Stimulated activated memory B cell treated with anti-CD40 and anti-IgM and Interleukin-4, amounts not matched to agents 10 μg/mL and 1 μg/mL and 100 μg/mL, for 72 hours (primary cell): ENCODE measurements around the gene TXNDC17.
"Not testable (repeated sequence)": the region's sequence is repeated elsewhere in the genome, so short reads cannot be mapped to it uniquely, and the experiment has no call there.

Experiments used
- ATAC-seq: fragments of 150-1000 bp; cut with Tn5 transposase; 2 replicates; pipeline ENCODE4 v1.10.0; 2021
- H3K27ac Mint-ChIP-seq: one replicate; pipeline ENCODE4 v1.8.0; 2022; ENCODE audit warnings: mild to moderate bottlenecking, mixed read lengths
- H3K27me3 Mint-ChIP-seq: one replicate; pipeline ENCODE4 v1.8.0; 2022; ENCODE audit warnings: mixed read lengths
- H3K36me3 Mint-ChIP-seq: one replicate; pipeline ENCODE4 v1.8.0; 2022; ENCODE audit warnings: mixed read lengths
- H3K4me1 Mint-ChIP-seq: one replicate; pipeline ENCODE4 v1.8.0; 2022; ENCODE audit warnings: mixed read lengths
- H3K4me3 Mint-ChIP-seq: one replicate; pipeline ENCODE4 v1.8.0; 2022; ENCODE audit warnings: mild to moderate bottlenecking, moderate library complexity, mixed read lengths
- H3K9me3 Mint-ChIP-seq: one replicate; pipeline ENCODE4 v1.8.0; 2022; ENCODE audit warnings: mixed read lengths

Gene TXNDC17

DNA sequence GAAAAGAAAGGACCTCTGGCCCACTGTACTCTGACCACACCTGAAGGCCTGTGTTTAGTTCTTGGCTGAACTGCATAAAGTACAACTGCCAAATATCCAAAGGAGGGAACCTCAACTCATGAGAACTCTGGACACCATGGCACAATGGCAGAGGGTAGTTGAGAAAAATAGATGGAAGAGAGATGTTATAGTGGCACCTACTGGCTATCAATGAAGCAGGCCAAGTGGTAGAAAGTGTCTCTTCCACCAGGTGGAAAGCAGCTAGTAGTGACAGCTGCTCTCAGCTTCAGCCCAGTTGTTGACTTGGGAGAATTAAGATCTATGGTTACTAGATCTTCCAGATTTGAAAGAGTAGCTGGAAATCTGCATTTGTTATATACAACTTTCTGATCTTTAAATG lies 7.3 kb downstream of the TXNDC17 start:
- Mint-ChIP-seq H3K27ac (no peak overlapping the region), H3K9me3 (no peaks in the 10 kb centered on the region), H3K4me1 (peaks cover 61% of the 10 kb centered on the region), H3K36me3 (peaks cover 29% of the 10 kb centered on the region), H3K27me3 (no peaks in the 10 kb centered on the region), H3K4me3 (no peak overlapping the region)
- ATAC-seq, result no peak

- Mint-ChIP-seq H3K4me3 (peak within 1 kb of the TSS; percentile 99), H3K36me3 (peaks cover 18% of the 10 kb centered on the region), H3K27ac (peak within 1 kb of the TSS; percentile 98), H3K4me1 (peaks cover 63% of the 10 kb centered on the region), H3K9me3 (no peaks in the 10 kb centered on the region), H3K27me3 (no peaks in the 10 kb centered on the region)
- peak; percentile 98 for ATAC-seq
These were observed 10.6 kb downstream of the TXNDC17 start, which contains the start of the genes C17orf100 and MED31 for GRCh38 chr17:6651354-6651918. Gene C17orf100 (plus strand): TSS chr17:6651762. CDS start chr17:6651914, 152 bp downstream. Gene MED31 (minus strand): TSS chr17:6651605. CDS start chr17:6651528, 77 bp downstream.

GRCh38 chr17:6651919-6652452 lies 11.1 kb downstream of the TXNDC17 start:
- Mint-ChIP-seq H3K4me1 (peaks cover 58% of the 10 kb centered on the region), H3K4me3 (peak overlapping the region; percentile 99)
- ATAC-seq, result peak; percentile 4

DNA sequence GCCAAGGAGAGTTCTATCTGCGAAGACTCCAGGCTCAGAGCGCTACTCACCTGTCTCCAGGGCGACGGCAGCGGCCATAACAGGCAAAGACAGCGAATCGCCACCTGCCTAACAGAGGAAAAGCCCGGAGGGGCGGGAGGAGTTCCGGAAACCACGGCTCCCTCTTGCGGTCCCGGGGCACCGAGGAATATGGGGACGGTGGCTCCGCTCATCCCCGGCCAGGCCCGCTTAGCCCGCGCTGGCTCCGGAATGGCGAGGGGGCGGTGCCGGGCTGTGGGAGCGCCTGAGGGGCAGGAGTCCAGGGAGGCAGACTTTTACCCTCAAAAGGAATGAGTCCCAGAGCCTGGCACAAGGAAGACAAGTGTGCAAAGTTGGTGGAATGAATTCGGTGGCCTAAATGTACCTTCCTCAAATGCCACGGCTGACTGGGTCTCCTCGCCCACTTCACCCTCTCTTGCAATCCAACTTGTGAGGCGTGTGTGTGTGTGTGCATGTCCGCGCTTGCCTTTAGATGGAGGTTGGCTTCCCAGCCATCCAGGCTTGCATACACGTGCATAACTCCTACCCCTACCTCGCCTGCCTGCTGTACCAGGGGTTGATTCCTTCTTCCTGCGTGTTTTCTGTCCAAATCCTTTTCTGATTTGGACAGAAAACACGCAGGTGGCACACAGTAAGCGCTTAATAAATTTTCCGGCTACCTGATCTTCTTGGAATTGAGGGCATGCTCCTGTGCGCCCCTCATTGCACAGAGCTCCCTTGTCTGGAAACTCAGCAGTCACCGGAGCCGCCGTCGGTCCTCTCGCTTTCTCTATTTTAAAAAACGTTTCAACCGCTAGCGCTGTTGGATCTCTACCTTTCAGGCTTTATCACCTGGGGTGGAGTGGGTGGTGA lies 14.2 kb downstream of the TXNDC17 start:
- peaks cover 11% of the 10 kb centered on the region for H3K36me3 Mint-ChIP-seq
- H3K4me1 Mint-ChIP-seq, result peaks cover 57% of the 10 kb centered on the region
- H3K4me3 Mint-ChIP-seq, result no peak overlapping the region
- no peak for ATAC-seq
- H3K9me3 Mint-ChIP-seq, result no peaks in the 10 kb centered on the region
- H3K27me3 Mint-ChIP-seq, result no peaks in the 10 kb centered on the region
- no peak overlapping the region for H3K27ac Mint-ChIP-seq

More at GRCh38 chr17:6651919-6652452, 11.1 kb downstream of the TXNDC17 start:
- Mint-ChIP-seq H3K9me3 (no peaks in the 10 kb centered on the region), H3K27me3 (no peaks in the 10 kb centered on the region), H3K27ac (peak overlapping the region; percentile 51), H3K36me3 (peaks cover 15% of the 10 kb centered on the region)

DNA sequence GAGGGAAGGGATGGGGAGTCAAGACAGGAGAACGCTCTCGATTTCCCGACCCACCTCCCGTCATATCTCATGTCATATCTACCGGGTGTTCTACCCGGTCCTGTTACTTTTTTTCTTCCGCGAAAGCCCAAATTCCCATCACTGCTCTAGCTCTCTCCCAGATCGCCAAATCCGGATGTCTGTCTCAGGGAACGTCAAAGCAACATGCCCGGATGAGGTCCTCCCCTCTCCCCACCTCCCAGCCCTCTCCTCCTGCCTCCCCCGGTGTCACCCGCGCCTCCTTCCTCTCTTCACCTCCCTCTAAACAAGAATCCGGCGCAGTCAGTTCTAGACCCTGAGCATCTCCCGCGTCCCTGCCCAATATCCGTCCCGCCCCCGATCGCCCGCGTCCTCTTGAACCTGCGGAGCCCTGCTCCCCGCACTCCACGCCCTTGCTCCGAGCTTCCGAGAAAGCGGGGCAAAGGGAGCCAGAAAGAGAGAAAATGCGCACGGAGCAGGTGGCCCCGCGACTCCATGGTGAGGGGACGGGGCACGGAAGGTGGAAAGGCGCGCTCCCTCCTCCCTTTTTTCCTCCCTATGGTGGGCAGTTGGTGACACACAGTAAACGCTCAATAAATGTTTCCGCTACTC lies 15.0 kb downstream of the TXNDC17 start:
- Mint-ChIP-seq H3K4me3 (peak overlapping the region; percentile 68), H3K36me3 (peaks cover 11% of the 10 kb centered on the region), H3K4me1 (peaks cover 57% of the 10 kb centered on the region)
- H3K9me3 Mint-ChIP-seq, H3K27me3 Mint-ChIP-seq, H3K27ac Mint-ChIP-seq, ATAC-seq: not testable (repeated sequence)

DNA sequence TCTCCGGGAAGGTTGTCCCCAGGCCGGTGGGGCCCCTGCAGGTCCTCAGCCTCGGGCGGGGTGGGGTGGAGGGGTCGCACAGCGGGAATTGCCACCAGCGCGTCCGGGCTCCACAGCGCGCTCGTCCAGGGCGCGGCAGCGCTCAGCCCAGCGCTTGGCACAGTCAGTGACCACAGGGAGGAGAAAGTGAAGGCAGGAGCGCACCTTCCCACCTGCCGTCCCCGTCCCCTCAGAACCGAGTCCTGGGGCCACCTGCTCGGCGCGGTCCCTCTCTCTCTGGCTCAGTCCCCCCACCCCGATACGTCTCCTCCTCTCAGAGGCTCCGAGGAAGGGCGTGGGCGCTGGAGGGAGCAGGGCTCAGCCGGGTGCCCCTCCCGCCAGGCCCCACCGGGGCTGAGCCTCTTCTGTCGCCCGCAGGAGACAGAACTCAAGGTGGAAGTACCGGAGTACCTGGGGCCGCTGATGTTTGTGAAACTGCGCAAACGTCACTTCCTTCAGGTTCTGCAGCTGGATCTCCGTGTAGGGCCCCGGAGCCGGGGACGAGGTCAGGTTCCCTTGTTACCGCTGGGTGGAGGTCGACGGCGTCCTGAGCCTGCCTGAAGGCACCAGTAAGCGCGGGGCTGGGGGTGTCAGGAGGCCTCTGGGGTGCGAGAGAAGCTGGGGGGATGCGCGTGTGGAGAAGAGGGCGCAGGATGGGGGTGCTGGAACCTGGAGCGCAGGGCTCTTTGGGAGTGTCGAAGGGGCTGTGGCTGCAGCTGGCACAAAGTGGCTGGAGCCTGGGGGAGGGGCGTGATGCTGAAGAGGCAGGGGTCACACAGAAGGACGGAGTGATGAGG lies 16.2 kb downstream of the TXNDC17 start:
- Mint-ChIP-seq H3K4me1 (peaks cover 65% of the 10 kb centered on the region), H3K27ac (peak overlapping the region; percentile 89), H3K4me3 (peak overlapping the region; percentile 96), H3K36me3 (peaks cover 11% of the 10 kb centered on the region)
- ATAC-seq, result peak; percentile 84
- not testable (repeated sequence) for H3K9me3 Mint-ChIP-seq, H3K27me3 Mint-ChIP-seq

DNA sequence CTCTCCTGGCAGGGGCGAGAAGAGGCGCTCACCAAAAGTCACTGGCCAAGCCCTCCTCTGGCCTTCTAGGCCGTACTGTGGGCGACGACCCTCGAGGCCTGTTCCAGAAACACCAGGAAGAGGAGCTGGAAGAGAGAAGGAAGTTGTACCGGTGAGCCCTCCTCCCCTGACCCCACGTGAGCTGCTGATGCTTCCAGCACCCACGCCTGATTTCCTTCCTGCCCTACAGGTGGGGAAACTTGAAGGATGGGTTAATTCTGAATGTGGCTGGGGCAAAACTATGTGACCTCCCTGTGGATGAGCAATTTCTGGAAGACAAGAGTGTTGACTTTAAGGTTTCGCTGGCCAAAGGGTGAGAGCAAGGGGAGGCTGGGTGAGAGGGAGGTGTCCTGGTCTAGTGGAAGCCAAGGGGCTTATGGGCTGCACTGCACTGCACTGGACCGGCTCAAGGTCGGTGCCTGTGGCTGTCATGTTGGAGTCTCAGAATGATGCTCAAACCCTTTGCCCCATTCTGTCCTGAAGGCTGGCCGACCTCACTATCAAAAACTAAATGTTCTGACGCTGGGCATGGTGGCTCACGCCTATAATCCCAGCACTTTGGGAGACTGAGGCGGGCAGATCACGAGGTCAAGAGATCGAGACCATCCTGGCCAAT lies 16.9 kb downstream of the TXNDC17 start:
- Mint-ChIP-seq H3K27me3 (no peaks in the 10 kb centered on the region), H3K9me3 (no peaks in the 10 kb centered on the region), H3K4me3 (peak overlapping the region; percentile 96), H3K27ac (peak overlapping the region; percentile 89), H3K4me1 (peaks cover 68% of the 10 kb centered on the region), H3K36me3 (peaks cover 13% of the 10 kb centered on the region)
- ATAC-seq, result no peak

- H3K9me3 Mint-ChIP-seq, ATAC-seq, H3K27me3 Mint-ChIP-seq: not testable (repeated sequence)
- Mint-ChIP-seq H3K4me1 (peaks cover 63% of the 10 kb centered on the region), H3K27ac (peak overlapping the region; percentile 89), H3K36me3 (peaks cover 13% of the 10 kb centered on the region), H3K4me3 (peak overlapping the region; percentile 13)
These were observed 17.6 kb downstream of the TXNDC17 start for GRCh38 chr17:6658411-6658810.

DNA sequence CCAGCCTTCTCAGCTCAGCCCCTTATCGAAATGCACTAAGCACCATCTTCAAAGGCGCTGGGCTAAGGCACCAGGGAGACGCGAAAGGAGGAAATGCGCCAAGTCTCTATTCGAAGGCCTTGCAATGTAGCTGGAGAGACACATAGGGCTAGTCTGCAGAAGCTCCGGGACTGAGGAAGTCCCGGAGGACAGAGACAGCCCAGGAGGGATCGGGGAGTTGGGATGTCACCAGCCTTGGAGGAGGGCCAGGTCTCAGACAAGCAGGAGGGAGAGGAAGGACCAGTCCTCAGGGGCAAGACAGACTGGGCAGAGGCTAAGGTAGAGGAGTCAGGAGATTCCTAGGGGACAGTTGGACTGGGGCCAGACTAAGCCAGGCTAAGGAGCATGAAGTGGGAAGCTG lies 19.2 kb downstream of the TXNDC17 start:
- Mint-ChIP-seq H3K27ac (peak overlapping the region; percentile 59), H3K36me3 (peaks cover 10% of the 10 kb centered on the region), H3K4me3 (peak overlapping the region; percentile 59), H3K9me3 (no peaks in the 10 kb centered on the region), H3K27me3 (no peaks in the 10 kb centered on the region), H3K4me1 (peaks cover 52% of the 10 kb centered on the region)
- ATAC-seq, result no peak

DNA sequence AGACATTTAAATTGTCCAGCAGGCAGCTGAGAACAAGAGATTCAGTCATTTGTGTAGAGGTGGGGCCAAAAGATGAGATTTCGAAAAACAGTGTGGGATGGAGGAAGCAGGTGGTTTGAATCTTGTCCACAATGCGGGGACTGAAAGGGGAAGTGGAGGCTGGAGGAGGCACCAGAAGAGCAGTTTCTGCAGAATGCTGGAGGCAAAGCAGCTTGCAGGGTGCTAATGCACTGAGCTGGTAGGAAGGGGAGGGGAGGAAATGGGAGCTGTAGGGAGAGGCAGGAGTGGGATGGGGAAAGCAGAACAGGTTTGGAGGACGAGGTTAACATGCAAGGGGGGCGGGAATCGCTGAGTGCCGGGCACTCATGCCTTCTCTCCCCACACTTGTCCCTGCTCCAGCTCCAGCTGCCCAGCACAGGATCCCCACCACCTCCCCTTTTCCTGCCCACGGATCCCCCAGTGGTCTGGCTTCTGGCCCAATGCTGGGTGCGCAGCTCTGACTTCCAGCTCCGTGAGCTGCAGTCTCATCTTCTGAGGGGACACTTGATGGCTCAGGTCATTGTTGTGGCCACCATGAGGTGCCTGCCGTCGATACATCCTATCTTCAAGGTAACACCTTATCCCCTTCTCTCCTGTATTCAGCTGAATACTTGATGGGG lies 20.1 kb downstream of the TXNDC17 start:
- Mint-ChIP-seq H3K27me3 (no peaks in the 10 kb centered on the region), H3K9me3 (no peaks in the 10 kb centered on the region), H3K4me3 (peak overlapping the region; percentile 58), H3K36me3 (peaks cover 10% of the 10 kb centered on the region), H3K4me1 (peaks cover 52% of the 10 kb centered on the region), H3K27ac (peak overlapping the region; percentile 59)
- ATAC-seq, result peak; percentile 94

DNA sequence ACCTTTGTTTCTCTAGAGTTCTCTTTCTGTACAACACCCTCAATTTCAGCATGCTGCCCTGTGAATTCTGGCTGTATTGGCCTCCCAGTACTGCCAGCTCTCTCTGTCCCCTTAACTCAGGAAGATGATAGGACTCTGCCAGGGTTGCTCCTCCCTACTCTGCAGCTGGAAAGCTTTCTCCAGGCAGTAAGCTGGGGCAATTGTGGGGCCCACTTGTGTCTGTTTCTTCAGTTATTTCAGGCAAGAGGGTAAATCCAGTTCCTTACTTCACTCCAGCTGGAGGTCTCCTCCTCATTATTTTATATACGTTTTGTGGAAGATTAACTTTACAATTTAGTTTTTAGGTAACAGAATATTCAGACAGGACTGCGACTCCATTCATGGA lies 20.6 kb downstream of the TXNDC17 start:
- H3K36me3 Mint-ChIP-seq, result peaks cover 10% of the 10 kb centered on the region
- H3K9me3 Mint-ChIP-seq, result no peaks in the 10 kb centered on the region
- H3K4me3 Mint-ChIP-seq, result peak overlapping the region; percentile 58
- ATAC-seq, result no peak
- H3K27me3 Mint-ChIP-seq, result no peaks in the 10 kb centered on the region
- H3K27ac Mint-ChIP-seq, result peak overlapping the region; percentile 59
- peaks cover 52% of the 10 kb centered on the region for H3K4me1 Mint-ChIP-seq

GRCh38 chr17:6663200-6663599 lies 22.3 kb downstream of the TXNDC17 start:
- H3K27ac Mint-ChIP-seq, H3K36me3 Mint-ChIP-seq, H3K4me3 Mint-ChIP-seq, H3K27me3 Mint-ChIP-seq, ATAC-seq, H3K9me3 Mint-ChIP-seq: not testable (repeated sequence)
- H3K4me1 Mint-ChIP-seq, result peaks cover 47% of the 10 kb centered on the region

DNA sequence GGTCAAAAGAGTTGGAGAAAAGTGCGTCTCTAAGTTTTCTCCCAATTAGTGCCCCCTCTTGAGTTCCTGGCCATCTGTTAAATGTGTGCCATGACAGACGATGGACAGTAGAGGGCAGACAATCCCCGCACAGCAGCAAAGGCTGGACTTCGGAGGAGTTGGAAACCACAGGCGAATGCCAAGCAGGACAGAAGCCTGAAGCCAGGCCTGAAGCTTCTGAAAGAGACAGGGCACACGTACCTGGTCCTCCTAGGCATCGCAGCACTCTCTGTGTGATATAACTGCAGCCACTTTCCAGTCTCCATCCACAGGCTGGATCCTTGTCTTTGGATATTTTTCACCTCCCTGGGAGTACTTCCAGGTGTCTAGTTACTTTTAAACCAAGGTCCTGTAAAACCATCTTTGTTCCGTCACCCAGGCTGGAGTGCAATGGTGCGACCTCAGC lies 25.2 kb downstream of the TXNDC17 start:
- no peaks in the 10 kb centered on the region for H3K9me3 Mint-ChIP-seq
- peak; percentile 70 for ATAC-seq
- no peak overlapping the region for H3K4me3 Mint-ChIP-seq
- H3K4me1 Mint-ChIP-seq, result peaks cover 28% of the 10 kb centered on the region
- H3K27ac Mint-ChIP-seq, result no peak overlapping the region
- H3K27me3 Mint-ChIP-seq, result no peaks in the 10 kb centered on the region
- H3K36me3 Mint-ChIP-seq, result peaks cover 10% of the 10 kb centered on the region

GRCh38 chr17:6666557-6666956 lies 25.7 kb downstream of the TXNDC17 start:
- Mint-ChIP-seq H3K36me3 (peaks cover 14% of the 10 kb centered on the region), H3K4me1 (peaks cover 23% of the 10 kb centered on the region), H3K27me3 (no peaks in the 10 kb centered on the region), H3K4me3 (no peak overlapping the region), H3K27ac (no peak overlapping the region), H3K9me3 (no peaks in the 10 kb centered on the region)
- no peak for ATAC-seq
